ENCODE measurements around the gene POM121L12.

The POM121L12 gene

GRCh38 chr7:53035499-53036412 lies at the start of gene POM121L12:
TSS of gene POM121L12 (plus strand) at chr7:53035633. CDS start at chr7:53035672, 39 bp downstream.
- no peak for DNase-seq

DNA sequence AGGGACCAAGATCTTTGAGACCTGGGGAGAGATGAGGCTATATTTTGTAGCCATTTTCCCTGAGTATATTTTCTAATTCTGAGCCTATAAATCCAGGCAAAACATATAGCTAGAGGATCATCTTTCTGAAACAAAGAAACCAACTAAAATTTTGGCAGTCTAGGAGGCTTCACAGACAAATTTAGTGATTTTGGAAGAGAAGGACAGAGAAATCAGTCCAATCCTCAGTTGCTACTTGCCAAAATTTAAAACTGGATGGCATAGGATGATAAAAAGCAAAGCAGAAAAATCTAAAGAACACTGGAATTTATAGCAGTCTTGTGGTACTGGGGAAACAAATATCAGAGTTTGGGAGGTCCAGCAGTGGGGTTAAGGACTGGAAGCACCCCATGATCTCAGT lies 43.4 kb upstream of the POM121L12 start:
- no peak for DNase-seq

- no peak for DNase-seq
Observed at GRCh38 chr7:52992479-52993162, 42.8 kb upstream of the POM121L12 start.

DNA sequence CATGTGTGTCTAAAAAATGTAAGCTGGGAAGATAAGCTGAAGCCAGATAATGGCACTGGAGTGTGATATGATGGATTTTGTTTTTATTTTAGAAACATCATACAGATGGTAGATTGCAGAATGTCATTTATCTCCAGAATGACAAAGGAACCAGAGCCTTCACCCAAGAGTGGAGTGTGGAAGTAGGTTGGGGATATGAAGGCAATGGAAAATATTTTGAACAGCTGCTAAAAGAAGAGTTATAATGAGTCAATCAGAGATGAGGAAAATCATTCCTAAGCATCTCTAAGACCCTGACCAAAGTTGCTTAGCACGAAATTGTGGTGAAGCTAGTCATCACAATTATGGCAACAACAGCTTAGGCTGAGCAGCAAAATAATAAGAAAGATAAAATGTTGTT lies 39.8 kb upstream of the POM121L12 start:
- DNase-seq: no peak

GRCh38 chr7:53001221-53001620 lies 34.2 kb upstream of the POM121L12 start:
- DNase-seq: no peak

DNA sequence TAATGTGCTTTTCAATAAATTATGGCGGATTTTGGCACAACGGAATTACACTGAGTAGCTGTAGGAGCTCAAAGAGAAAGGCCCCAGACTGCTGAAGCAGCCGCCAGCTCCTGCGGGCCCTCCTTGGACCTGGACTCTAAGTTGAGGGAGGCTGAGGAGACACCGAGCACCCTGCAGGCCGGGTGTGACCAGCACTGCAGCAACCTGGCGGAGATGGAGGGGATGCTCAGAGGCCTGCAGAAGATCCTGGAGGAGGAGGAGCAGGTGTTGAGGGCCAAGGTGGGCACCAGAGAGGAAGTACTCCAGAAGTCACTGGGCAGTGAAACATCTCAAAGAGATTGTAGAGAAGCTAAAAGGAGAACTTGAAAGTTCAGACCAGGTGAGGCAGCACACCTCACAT lies 33.0 kb upstream of the POM121L12 start:
- no peak for DNase-seq

GRCh38 chr7:53003653-53004445 lies 31.6 kb upstream of the POM121L12 start:
- no peak for DNase-seq

DNA sequence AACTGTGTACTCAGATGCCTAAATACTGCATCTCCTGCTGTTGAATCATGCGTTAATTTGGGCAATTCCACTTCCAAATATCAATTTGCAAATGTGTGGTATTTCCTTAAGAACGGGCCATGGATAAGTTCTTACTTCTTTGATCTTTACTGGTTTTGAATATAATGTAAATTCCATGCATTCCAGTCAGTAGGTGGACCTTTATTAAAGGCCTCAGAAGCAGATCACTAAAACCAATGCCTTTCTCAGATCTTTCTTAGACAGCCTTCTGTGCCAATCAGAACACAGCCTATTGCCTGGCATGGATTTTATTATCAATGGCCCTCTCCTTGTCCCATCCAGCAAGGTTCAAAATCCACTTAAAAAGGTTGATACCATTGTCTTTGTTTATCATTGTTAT lies 21.5 kb upstream of the POM121L12 start:
- no peak for DNase-seq

GRCh38 chr7:53015463-53015862 lies 20.0 kb upstream of the POM121L12 start:
- no peak for DNase-seq

- DNase-seq: no peak
Observed at GRCh38 chr7:53022893-53023292, 12.5 kb upstream of the POM121L12 start.

DNA sequence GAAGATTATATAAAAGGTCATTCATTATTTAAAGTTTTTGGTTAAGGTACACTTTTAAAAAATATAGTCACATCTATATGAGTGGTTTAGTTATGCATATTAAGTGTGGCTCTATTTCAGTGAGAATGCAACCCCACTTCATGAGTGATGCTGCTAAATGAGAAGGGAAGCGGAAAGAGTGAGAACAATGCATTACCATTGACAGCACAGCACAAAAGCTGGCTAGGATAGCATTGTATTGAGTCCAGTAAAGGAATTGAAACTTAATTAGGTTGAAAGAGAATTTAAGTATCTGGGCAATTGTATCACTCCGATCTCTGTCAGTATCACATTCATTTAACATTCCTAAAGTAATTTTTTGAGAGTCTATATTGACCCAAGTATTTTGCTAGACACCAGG lies 13.2 kb downstream of the POM121L12 start:
- no peak for DNase-seq

DNA sequence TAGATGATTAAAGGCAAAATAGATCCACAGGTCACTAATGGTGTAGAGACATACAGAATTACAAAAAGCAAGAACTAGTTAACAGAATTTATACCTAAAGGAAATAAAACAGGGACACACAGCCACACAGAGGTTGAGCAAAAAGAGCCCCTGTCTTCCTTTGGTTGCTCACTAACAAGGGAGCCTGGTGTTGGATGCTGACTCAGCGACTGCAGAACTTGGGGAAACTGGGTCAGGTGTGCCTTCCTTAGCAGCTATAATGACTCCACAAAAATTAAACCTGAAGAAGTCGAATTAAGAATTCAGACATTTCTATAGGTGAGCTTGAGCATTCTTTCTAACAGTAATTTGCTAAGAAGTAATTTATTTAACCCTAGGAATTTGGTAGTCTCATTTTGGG lies 15.0 kb downstream of the POM121L12 start:
- DNase-seq: no peak

- DNase-seq: no peak
Observed at GRCh38 chr7:53059591-53059990, 24.2 kb downstream of the POM121L12 start.

DNA sequence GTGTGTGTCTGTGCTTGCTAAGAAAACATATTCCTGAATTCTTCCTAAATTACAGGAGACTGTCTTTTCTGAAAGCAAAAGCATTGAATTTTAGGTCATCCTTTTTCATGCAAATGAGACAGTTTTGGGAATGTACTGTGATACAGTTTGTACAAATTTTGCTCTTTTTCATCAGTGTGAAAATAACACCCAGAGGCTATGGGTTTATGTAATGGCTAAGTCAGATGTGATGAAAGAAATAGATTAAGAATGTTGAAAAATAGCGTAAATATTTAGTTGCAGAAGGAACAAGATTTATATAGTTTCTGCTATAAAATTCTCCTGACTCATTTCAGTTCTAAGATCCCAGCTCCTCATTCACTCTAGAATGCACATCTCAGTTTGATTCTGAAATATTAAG lies 24.6 kb downstream of the POM121L12 start:
- no peak for DNase-seq

DNA sequence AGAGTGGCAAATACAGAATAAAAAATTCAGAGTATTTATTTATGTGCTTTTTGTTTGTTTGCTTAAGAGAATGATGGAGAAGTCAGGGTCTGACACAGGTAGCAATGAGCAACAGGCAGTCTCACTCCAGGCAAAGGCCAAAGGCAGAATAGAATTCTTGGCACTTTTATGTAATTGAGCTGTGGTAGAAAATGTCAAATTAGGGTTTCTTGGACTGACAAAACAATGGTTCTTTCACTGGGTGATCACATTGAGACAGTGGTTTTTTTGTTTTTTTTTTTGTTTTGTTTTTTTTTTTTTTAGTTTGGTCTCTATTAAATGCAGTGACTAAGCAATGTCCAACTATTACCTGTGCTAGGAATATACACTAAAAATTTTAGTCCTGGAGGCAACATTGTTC lies 27.4 kb downstream of the POM121L12 start:
- DNase-seq: no peak

DNA sequence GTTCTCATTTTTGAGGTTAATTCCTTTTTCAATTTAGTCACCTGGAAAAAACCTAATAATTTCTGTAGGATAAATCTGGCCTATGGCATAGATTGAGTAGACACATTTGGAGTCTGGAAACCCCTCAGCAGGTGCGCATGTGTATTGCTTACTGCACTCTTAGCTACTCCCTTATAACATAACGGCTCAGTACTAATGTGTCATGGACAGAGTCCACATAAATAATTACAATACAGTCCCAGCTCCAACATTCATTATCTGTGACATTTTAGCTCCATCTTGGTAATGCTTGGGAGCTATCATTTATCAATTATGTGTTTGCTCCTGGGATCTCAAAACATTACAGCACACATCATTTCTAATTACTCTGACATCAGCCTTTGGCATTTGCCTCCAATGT lies 33.2 kb downstream of the POM121L12 start:
- DNase-seq: no peak

DNA sequence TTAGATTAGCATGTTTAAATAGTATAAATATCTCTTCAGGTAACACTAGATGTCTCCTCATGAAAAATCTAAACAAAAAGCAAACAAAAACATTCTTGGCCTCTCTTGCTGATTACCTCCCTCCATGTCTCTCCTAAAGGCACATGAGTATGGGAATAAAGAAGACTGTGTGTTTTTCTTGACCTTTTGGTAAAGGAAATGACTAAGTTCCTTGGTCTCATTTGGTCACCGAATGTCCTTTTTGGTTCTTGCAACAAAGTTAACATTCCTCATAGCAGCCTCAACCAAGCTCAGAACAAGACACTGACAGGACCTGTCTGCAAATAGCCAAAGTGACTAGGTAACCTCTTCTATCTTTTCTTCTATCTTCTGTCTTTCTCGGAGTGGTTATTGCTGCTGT lies 35.5 kb downstream of the POM121L12 start:
- DNase-seq: no peak

Data from activated effector memory CD4-positive, alpha-beta T cell treated with anti-CD3 and anti-CD28 coated beads, Interleukin-2, amount 50 U/mL, for 16 hours (primary cell).